Stimulated activated CD4-positive, alpha-beta T cell treated with anti-CD3 and anti-CD28 coated beads, Interleukin-2, amount 100 ng/mL, for 48 hours (primary cell): ENCODE data around the gene PTX4.
"Not testable (repeated sequence)": the region's sequence is repeated elsewhere in the genome, so short reads cannot be mapped to it uniquely, and the experiment has no call there.

ENCODE experiments used
- DNase-seq, 2 donors: peaks; one replicate each; pipeline ENCODE4 v3.0.0-alpha.2; 2020

The PTX4 gene

DNA sequence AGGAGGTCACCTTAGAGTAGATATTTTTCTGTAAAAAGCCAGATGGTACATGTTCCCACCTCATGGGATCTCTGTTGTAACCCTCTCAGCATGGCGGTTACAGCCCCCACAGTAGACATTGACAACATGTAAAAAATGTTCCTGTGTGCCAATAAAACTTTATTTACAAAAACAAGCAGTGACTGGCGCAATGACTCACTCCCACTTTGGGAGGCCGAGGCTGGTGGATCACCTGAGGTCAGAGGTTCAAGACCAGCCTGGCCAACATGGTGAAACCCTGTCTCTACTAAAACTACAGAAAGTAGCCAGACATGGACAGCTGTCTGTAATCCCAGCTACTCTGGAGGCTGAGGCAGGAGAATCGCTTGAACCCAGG lies 49.1 kb downstream of the PTX4 start:
- DNase-seq, result not testable (repeated sequence)

GRCh38 chr16:1439058-1439698 lies 49.6 kb downstream of the PTX4 start:
- DNase-seq, result no peak

DNA sequence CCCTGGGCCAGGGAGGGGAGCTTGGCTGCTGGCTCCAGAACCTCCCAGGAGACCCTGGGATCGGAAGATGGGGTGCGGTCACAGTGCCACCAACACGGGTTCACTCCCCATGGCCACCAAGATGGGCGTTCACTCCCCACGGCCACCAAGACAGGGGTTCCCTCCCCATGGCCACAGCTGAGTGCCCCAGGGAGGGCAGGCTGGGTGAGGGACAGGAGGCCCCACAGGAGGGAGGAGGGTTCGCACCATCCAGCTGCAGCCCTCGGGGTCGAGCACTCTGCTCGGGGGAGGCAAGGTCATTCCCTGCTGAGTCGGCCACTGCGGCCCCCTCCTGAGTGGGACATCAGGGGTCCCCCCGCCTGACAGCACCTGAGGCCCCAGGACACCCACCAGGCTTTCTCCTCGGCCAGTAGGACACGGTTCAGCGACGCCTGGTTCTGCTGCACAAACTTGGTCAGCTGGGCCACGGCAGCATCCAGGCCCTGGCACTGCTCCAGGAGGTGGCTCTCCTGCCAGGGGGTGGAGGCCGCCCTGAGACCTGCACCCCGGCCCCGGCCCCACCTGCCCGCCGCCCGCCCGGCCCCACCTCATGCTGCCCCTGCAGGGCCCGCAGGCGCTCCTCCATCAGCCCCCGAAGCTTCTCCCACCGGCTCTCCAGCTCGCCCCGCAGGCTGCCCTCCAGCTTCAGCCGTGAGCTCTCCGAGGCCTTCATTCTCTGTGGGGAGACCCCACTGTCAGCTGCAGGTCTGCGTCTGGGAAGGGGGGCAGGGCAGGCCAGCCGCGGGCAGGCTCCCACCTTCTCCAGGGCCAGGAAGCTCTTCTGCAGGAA lies 50.3 kb downstream of the PTX4 start:
- DNase-seq, result no peak

DNA sequence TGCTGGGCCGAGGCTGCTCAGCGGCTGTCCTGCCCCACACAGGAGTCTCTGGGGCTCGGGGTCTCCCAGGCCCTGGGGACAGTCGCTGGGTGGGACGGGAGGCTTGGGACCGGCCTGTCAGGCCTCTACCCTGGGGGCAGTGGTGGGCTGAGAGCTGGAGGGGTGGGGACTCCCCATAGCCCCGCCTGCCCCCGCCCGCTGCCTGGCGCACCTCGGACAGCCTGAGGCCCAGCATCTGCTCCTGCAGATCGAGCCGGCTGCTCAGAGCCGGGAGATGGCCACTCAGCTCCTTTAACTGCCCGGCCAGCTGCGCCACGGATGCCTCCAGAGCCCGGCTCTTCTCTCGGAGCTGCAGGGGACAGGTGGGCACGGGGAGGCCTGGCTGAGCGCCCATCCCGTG lies 51.1 kb downstream of the PTX4 start:
- DNase-seq, result no peak

DNA sequence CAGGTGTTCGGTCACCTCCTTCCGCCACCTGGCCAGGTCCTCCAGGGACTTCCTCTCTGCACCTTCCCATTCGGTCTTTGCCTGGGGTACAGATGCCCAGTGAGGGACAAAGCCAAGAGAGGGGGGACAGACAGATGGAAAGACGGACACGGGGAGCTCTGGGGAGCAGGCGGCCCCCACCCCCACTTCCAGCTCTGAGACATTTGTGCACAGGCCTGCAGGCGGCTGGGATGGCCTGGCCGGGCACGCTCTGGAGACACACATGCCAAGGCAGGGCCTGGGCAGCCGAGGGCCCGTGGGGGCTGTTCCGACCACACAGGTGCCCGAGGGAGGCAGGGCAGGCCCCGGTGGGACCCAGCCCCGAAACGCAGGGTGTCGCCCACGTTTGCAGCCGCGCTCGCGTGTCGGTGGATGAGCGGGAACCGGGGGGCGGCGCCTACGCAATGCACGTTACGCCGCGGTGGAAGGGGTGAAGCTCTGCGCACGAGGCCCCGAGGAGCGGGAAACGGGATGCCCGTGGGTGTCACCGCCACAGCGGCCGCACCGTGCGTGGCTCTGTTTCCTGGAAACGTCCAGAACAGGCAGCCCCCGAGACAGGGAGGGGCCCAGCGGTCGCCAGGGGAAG lies 51.9 kb downstream of the PTX4 start:
- DNase-seq, result no peak

- no peak for DNase-seq
Measured at GRCh38 chr16:1435921-1436697, 52.6 kb downstream of the PTX4 start.
